NCI-H748 (cell line): ENCODE results near the gene SLC25A48.
"Not testable (repeated sequence)": the region's sequence is repeated elsewhere in the genome, so short reads cannot be mapped to it uniquely, and the experiment has no call there.

Experiments
- DNase-seq: peaks from one replicate; lab custom pipeline; 2025; ENCODE audit not compliant: unreplicated experiment; lab: John Stamatoyannopoulos, UW

SLC25A48 gene

DNA sequence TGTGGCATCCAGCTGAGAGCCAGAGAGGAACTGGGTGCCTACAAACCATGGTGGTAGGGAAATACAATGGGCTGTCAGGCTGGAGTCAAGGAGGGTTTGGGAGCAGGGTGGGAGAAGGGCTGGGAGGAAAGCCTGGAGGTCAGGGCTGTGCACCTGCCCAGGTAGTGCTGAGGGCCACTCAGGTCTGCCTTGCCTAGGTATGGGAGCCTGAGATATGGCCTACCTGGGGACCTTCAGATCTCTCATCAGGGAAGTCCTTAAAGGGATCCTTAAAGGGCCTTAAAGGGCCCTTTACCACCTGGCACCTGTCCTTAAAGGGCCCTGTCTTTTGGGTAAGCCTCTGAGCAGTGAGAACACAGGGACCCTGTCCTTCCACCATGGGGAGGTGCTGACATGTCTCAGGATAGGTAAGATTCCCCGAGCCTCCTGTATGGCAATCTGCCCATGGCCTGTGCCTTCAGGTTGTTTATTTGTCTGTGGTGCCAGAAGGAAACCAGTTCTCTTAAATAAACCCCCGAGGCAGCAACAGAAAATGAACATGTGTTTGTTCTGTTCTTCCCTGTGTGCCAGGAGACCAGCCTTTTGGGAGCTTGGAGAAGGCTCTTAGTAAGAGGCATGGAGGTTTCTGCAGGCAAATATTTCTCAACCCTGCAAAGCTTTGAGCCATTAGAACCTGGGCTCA is 23.3 kb downstream of the SLC25A48 start:
- no peak for DNase-seq

DNA sequence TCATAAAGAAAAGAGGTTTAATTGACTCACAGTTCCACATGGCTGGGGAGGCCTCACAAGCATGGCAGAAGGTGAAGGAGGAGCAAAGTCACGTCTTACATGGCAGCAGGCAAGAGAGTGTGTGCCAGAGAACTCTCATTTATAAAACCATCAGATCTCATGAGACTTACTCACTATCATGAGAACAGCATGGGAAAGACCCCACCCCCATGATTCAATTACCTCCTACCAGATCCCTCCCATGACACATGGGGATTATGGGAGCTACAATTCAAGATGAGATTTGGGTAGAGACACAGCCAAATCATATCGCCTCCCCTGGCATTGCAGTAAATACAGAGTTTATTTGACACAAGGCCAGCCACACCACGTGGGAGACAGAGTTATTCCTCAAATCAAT is 24.7 kb downstream of the SLC25A48 start:
- DNase-seq, result not testable (repeated sequence)

GRCh38 chr5:135859641-135860040 is 25.2 kb downstream of the SLC25A48 start:
- DNase-seq, result no peak

DNA sequence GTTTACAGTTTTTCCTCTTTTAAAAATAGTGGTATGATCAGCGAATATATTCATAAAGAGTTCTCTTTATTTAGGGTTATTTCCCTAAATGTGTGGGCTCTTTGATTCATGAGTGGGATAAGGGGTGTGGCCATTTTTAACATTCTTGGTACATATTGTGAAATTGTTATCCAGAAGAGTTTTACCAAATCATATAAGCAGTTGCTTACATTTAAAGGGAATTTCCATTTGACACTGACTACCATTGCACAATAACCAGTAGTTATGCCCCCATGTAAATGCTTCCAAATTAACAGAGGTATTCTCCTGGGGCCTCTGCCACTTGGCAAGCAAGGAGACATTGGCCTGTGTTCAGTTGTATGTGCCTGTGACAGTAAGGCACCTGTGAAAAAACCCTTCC is 27.2 kb downstream of the SLC25A48 start:
- no peak for DNase-seq

GRCh38 chr5:135862086-135862485 is 27.6 kb downstream of the SLC25A48 start:
- DNase-seq, result no peak

- DNase-seq, result no peak
Observed at GRCh38 chr5:135862744-135863143, 28.3 kb downstream of the SLC25A48 start.

DNA sequence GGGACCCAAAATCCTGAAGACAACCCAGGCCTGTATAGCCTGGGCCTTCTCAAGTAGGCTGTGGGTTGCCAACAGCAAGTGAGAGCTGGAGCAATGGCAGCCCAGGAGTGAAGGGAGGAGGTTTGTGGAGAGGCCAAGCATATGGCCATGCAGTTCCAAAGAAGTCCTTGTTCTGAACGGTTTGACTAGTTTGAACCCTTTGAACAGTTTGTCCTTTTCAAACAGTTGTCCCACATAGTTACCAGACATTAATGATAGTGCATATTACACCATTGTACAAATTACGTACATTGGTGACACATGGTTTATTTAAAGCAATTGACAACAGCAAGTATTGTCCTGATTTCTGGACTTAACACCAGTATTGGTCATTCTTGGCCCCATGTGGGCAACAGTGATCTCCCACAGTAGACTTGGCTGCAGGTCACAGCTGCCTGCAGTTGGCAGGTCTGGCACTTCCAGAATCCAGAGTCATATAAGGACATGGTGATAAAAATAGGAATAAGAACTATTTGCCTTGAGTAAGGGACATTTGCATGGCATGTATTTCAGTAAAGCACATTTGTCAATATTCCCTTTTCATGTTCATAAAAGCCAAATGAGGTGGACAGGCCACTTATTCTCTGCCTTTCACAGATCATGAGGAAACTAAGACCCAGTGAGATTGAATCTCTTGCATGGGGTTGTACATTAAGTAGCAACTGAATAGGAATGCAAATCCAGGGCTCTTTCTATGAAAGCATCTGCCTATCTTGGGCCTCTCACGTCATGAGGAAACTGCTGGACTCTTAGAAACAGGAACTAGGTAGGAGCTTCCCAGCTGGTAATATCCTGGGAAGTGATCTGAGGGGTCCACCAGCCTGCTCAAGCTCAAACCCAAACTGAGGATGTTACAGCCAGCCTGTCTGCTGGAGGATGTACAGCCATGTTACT is 30.3 kb downstream of the SLC25A48 start:
- DNase-seq, result no peak

DNA sequence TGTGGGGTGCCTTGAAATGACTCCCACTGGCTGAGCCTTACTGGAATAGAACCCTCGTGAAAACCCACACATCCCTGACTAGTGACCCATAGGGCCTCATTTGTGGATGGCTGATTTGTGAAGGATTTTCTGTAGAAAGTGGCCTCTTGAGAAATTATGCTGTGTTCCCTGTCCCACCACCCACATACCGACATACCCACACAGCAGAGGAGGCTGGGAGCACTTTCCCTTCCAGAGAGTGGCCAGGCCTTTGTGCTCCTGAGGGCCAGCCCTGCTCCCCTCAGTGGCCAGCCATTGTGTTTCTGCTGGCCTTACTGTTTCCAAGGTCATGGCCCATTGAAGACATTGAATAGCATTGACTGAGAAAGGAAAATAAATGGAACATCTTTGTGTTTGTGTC is 31.6 kb downstream of the SLC25A48 start:
- no peak for DNase-seq

DNA sequence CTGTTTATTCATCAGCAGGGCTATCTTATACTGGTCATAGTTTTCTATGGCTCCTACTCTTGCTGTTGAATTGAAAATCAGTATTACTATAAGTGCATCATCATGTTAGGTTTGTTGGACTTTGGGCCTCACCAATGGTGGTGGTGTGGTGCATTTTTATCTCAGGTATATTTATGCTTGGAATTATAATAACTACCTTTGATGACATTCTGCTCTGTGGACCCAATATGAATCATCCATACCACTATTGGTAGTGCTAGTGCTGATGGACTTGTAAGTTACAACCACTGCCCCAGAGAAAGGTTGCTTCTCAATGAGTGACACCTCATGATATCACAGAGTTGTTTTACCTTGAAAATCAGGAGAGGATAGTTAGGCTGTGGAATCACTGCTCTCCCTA is 33.1 kb downstream of the SLC25A48 start:
- DNase-seq, result no peak

GRCh38 chr5:135868681-135869080 is 34.2 kb downstream of the SLC25A48 start:
- DNase-seq, result no peak

GRCh38 chr5:135869276-135869675 is 34.8 kb downstream of the SLC25A48 start:
- no peak for DNase-seq

DNA sequence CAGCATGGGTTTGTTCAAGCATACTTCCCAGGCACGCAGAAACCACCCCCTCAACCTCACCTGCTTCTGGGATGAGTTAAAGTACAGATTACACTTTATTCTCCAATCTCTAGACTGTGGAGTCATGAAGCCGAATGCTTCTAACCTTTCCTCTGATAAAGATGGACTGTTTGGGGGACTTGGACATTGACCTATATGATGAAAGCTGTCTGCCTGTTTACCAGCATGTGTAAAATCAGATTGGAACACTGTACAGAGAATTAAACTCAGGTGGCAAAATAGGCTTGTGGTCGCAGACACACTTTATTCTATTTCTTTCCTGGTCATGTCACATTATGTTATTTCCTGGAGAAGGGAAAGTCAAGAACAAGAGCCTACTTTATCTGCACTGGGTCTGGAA is 35.5 kb downstream of the SLC25A48 start:
- DNase-seq, result no peak

- no peak for DNase-seq
Observed at GRCh38 chr5:135871268-135871915, 36.9 kb downstream of the SLC25A48 start.

- no peak for DNase-seq
Observed at GRCh38 chr5:135873831-135874230, 39.4 kb downstream of the SLC25A48 start.

GRCh38 chr5:135874461-135874860 is 40.0 kb downstream of the SLC25A48 start:
- DNase-seq, result no peak

DNA sequence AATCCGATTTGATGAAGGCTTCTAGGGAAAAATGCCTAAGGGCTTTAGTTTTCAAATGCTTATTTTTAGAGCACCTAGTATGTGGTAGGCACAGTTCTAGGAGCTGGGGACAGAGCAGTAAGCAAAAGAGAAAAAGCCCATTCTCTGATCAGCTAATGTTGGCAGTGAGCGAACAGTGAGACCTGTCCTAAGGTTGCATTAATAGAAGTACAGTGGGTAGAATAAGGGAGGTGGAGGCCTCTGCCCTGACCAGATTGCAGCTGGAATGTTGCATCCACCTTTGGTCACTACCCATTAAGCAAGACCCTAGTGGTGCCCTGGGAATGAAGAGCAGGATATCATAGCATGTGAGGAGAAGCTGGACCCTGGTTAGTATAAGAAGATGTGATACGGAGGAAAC is 41.1 kb downstream of the SLC25A48 start:
- no peak for DNase-seq

- DNase-seq, result no peak
Observed at GRCh38 chr5:135876146-135876545, 41.7 kb downstream of the SLC25A48 start.

GRCh38 chr5:135877570-135878155 is 43.2 kb downstream of the SLC25A48 start:
- no peak for DNase-seq

GRCh38 chr5:135878156-135878620 is 43.7 kb downstream of the SLC25A48 start:
- no peak for DNase-seq

GRCh38 chr5:135879591-135879990 is 45.1 kb downstream of the SLC25A48 start:
- no peak for DNase-seq

GRCh38 chr5:135880278-135880677 is 45.8 kb downstream of the SLC25A48 start:
- peak; percentile 7 for DNase-seq
